ENCODE measurements around the gene UBA1. TPM values are rescaled to one million over a fixed set of nuclear protein-coding genes. Genes with fewer than 3 reads are reported as not detected.

UBA1 gene
- polyA plus RNA-seq, 1 donor: 162 TPM

DNA sequence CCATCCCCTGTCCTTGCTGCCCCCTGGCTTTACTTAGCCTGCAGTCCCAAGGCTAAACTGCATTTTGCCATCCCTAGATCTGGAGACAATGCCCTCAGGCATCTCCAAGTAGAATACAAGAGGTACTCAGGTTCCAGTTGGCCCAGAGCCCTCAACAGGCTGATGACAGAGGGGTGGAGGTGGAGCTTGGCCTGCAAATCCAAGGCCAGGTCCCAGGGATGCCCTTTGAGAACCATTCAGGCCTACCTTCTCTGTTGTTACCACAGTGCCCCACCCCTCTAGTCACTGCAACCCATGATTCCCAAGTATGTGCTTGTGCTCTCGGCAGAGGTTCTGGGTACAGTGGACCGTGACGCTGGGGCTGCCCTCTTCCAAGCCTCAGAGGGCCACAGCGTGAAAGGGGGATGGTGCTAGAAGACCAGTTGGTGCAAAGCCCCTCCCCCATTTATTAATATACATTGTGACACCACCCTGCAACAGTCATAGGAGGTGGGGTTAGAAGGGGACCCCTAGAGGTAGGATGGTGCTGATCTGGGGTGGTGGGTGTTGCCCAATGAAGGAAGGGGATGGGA is 6.4 kb upstream of the UBA1 start:
- no peak overlapping the region for H3K4me3 ChIP-seq (ENCODE audit: low read length)
- no peak overlapping the region for H3K27ac ChIP-seq (ENCODE audit: low read length)
- WGBS (ENCODE audit: insufficient coverage, low lambda C conversion rate): no CpG with 5 or more reads among the region's 4 CpGs
- H3K27me3 ChIP-seq (ENCODE audit: control insufficient read depth, insufficient read depth, low read length): no peaks in the 10 kb centered on the region
- H3K36me3 ChIP-seq (ENCODE audit: control insufficient read depth, insufficient read depth, low read length): peaks cover 28% of the 10 kb centered on the region
- peaks cover 2% of the 10 kb centered on the region for H3K4me1 ChIP-seq (ENCODE audit: control insufficient read depth, insufficient read depth, low read length)
- no peak for DNase-seq
- no peaks in the 10 kb centered on the region for H3K9me3 ChIP-seq (ENCODE audit: control insufficient read depth, low read depth, low read length)

GRCh38 chrX:47189906-47190305 is 3.7 kb upstream of the UBA1 start:
- H3K27me3 ChIP-seq (ENCODE audit: control insufficient read depth, insufficient read depth, low read length): no peaks in the 10 kb centered on the region
- no peak for DNase-seq
- H3K4me1 ChIP-seq (ENCODE audit: control insufficient read depth, insufficient read depth, low read length): peaks cover 5% of the 10 kb centered on the region
- no peak overlapping the region for H3K4me3 ChIP-seq (ENCODE audit: low read length)
- WGBS (ENCODE audit: insufficient coverage, low lambda C conversion rate): no CpG with 5 or more reads among the region's 19 CpGs
- peaks cover 16% of the 10 kb centered on the region for H3K36me3 ChIP-seq (ENCODE audit: control insufficient read depth, insufficient read depth, low read length)
- no peaks in the 10 kb centered on the region for H3K9me3 ChIP-seq (ENCODE audit: control insufficient read depth, low read depth, low read length)
- no peak overlapping the region for H3K27ac ChIP-seq (ENCODE audit: low read length)

- Histone ChIP-seq H3K27ac (ENCODE audit: low read length) (no peak overlapping the region), H3K4me1 (ENCODE audit: control insufficient read depth, insufficient read depth, low read length) (peaks cover 11% of the 10 kb centered on the region), H3K4me3 (ENCODE audit: low read length) (peak overlapping the region; percentile 55), H3K36me3 (ENCODE audit: control insufficient read depth, insufficient read depth, low read length) (peaks cover 10% of the 10 kb centered on the region), H3K27me3 (ENCODE audit: control insufficient read depth, insufficient read depth, low read length) (no peaks in the 10 kb centered on the region), H3K9me3 (ENCODE audit: control insufficient read depth, low read depth, low read length) (no peaks in the 10 kb centered on the region)
- DNase-seq: peak; percentile 84 to 88
- WGBS (ENCODE audit: insufficient coverage, low lambda C conversion rate): no CpG with 5 or more reads among the region's 40 CpGs
Observed at GRCh38 chrX:47190445-47191269, 3.0 kb upstream of the UBA1 start.

- Histone ChIP-seq H3K36me3 (ENCODE audit: control insufficient read depth, insufficient read depth, low read length) (peaks cover 12% of the 10 kb centered on the region), H3K9me3 (ENCODE audit: control insufficient read depth, low read depth, low read length) (no peaks in the 10 kb centered on the region), H3K27me3 (ENCODE audit: control insufficient read depth, insufficient read depth, low read length) (no peaks in the 10 kb centered on the region), H3K4me3 (ENCODE audit: low read length) (peak overlapping the region; percentile 55), H3K27ac (ENCODE audit: low read length) (no peak overlapping the region), H3K4me1 (ENCODE audit: control insufficient read depth, insufficient read depth, low read length) (peaks cover 17% of the 10 kb centered on the region)
- peak in 1 of 2 donors; percentile 29 for DNase-seq
- no CpG with 5 or more reads among the region's 26 CpGs for WGBS (ENCODE audit: insufficient coverage, low lambda C conversion rate)
Observed at GRCh38 chrX:47191331-47191730, 2.3 kb upstream of the UBA1 start.

DNA sequence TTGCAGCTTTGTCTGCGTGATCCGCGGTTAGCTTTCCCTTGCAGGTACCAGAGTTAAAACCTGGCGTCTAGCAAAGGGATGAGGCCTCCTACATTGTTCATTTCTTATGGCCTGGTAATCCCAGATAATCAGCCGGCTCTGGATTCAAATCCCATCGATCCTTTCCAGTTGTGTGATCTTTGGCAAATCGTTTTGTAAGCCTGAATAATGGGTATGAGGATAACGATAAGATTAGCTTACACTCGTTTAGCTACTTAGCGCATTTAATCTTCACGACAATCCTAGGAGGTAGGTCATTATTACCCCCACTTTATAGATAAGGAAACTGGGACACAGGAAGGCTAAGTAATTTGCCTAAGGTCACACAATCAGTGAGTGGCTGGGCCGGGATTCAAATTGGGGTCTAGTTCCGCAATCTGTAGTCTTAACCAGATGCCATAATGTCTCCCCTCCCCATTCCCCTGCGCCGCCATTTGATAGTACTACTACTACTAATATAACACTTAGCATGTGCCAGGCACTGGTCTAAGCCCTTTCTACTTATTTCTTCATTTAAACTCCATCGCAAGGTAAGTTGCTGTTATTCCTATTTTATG is 1.7 kb upstream of the UBA1 start:
- H3K4me3 ChIP-seq (ENCODE audit: low read length): peak overlapping the region; percentile 55
- no peaks in the 10 kb centered on the region for H3K9me3 ChIP-seq (ENCODE audit: control insufficient read depth, low read depth, low read length)
- no peak overlapping the region for H3K27ac ChIP-seq (ENCODE audit: low read length)
- DNase-seq: no peak
- no peaks in the 10 kb centered on the region for H3K27me3 ChIP-seq (ENCODE audit: control insufficient read depth, insufficient read depth, low read length)
- H3K36me3 ChIP-seq (ENCODE audit: control insufficient read depth, insufficient read depth, low read length): peaks cover 7% of the 10 kb centered on the region
- no CpG with 5 or more reads among the region's 16 CpGs for WGBS (ENCODE audit: insufficient coverage, low lambda C conversion rate)
- H3K4me1 ChIP-seq (ENCODE audit: control insufficient read depth, insufficient read depth, low read length): peaks cover 21% of the 10 kb centered on the region

- Histone ChIP-seq H3K27me3 (ENCODE audit: control insufficient read depth, insufficient read depth, low read length) (no peaks in the 10 kb centered on the region), H3K36me3 (ENCODE audit: control insufficient read depth, insufficient read depth, low read length) (peaks cover 21% of the 10 kb centered on the region), H3K9me3 (ENCODE audit: control insufficient read depth, low read depth, low read length) (no peaks in the 10 kb centered on the region), H3K4me3 (ENCODE audit: low read length) (peak overlapping the region; percentile 98), H3K27ac (ENCODE audit: low read length) (peak overlapping the region; percentile 93), H3K4me1 (ENCODE audit: control insufficient read depth, insufficient read depth, low read length) (peaks cover 25% of the 10 kb centered on the region)
- no CpG with 5 or more reads among the region's 14 CpGs for WGBS (ENCODE audit: insufficient coverage, low lambda C conversion rate)
- DNase-seq: peak in 1 of 2 donors; percentile 40
Observed at GRCh38 chrX:47194194-47194787, 662 bp downstream of the UBA1 start.

- H3K4me1 ChIP-seq (ENCODE audit: control insufficient read depth, insufficient read depth, low read length): peaks cover 29% of the 10 kb centered on the region
- no peaks in the 10 kb centered on the region for H3K27me3 ChIP-seq (ENCODE audit: control insufficient read depth, insufficient read depth, low read length)
- H3K36me3 ChIP-seq (ENCODE audit: control insufficient read depth, insufficient read depth, low read length): peaks cover 34% of the 10 kb centered on the region
- no peak overlapping the region for H3K4me3 ChIP-seq (ENCODE audit: low read length)
- H3K9me3 ChIP-seq (ENCODE audit: control insufficient read depth, low read depth, low read length): no peaks in the 10 kb centered on the region
- H3K27ac ChIP-seq (ENCODE audit: low read length): no peak overlapping the region
- no CpG with 5 or more reads among the region's 3 CpGs for WGBS (ENCODE audit: insufficient coverage, low lambda C conversion rate)
- DNase-seq: no peak
Observed at GRCh38 chrX:47196098-47196497, 2.5 kb downstream of the UBA1 start.

- no CpG with 5 or more reads among the region's 7 CpGs for WGBS (ENCODE audit: insufficient coverage, low lambda C conversion rate)
- peaks cover 48% of the 10 kb centered on the region for H3K36me3 ChIP-seq (ENCODE audit: control insufficient read depth, insufficient read depth, low read length)
- DNase-seq: no peak
- no peaks in the 10 kb centered on the region for H3K27me3 ChIP-seq (ENCODE audit: control insufficient read depth, insufficient read depth, low read length)
- H3K4me1 ChIP-seq (ENCODE audit: control insufficient read depth, insufficient read depth, low read length): peaks cover 36% of the 10 kb centered on the region
- no peaks in the 10 kb centered on the region for H3K9me3 ChIP-seq (ENCODE audit: control insufficient read depth, low read depth, low read length)
- no peak overlapping the region for H3K4me3 ChIP-seq (ENCODE audit: low read length)
- no peak overlapping the region for H3K27ac ChIP-seq (ENCODE audit: low read length)
Observed at GRCh38 chrX:47197526-47197925, 3.9 kb downstream of the UBA1 start.

GRCh38 chrX:47198026-47198686 is 4.5 kb downstream of the UBA1 start:
- WGBS (ENCODE audit: insufficient coverage, low lambda C conversion rate): no CpG with 5 or more reads among the region's 10 CpGs
- no peak overlapping the region for H3K4me3 ChIP-seq (ENCODE audit: low read length)
- H3K27ac ChIP-seq (ENCODE audit: low read length): no peak overlapping the region
- H3K9me3 ChIP-seq (ENCODE audit: control insufficient read depth, low read depth, low read length): no peaks in the 10 kb centered on the region
- peaks cover 54% of the 10 kb centered on the region for H3K36me3 ChIP-seq (ENCODE audit: control insufficient read depth, insufficient read depth, low read length)
- H3K27me3 ChIP-seq (ENCODE audit: control insufficient read depth, insufficient read depth, low read length): no peaks in the 10 kb centered on the region
- H3K4me1 ChIP-seq (ENCODE audit: control insufficient read depth, insufficient read depth, low read length): peaks cover 36% of the 10 kb centered on the region
- DNase-seq: no peak

- no peaks in the 10 kb centered on the region for H3K9me3 ChIP-seq (ENCODE audit: control insufficient read depth, low read depth, low read length)
- no peak overlapping the region for H3K4me3 ChIP-seq (ENCODE audit: low read length)
- peaks cover 36% of the 10 kb centered on the region for H3K4me1 ChIP-seq (ENCODE audit: control insufficient read depth, insufficient read depth, low read length)
- no peak overlapping the region for H3K27ac ChIP-seq (ENCODE audit: low read length)
- no CpG with 5 or more reads among the region's 15 CpGs for WGBS (ENCODE audit: insufficient coverage, low lambda C conversion rate)
- peaks cover 58% of the 10 kb centered on the region for H3K36me3 ChIP-seq (ENCODE audit: control insufficient read depth, insufficient read depth, low read length)
- no peaks in the 10 kb centered on the region for H3K27me3 ChIP-seq (ENCODE audit: control insufficient read depth, insufficient read depth, low read length)
- no peak for DNase-seq
Observed at GRCh38 chrX:47198687-47199080, 5.1 kb downstream of the UBA1 start.
